Measurements from ENCODE around the gene GRK4.

The GRK4 gene

GRCh38 chr4:3046162-3046561, 82.8 kb downstream of the GRK4 start:
- Histone ChIP-seq H3K4me1 (ENCODE audit: control insufficient read depth, insufficient read depth, low read length) (no peaks in the 10 kb centered on the region), H3K4me3 (ENCODE audit: low read depth, low read length) (no peak overlapping the region), H3K27ac (ENCODE audit: extremely low read depth, low read depth, low read length) (no peak overlapping the region), H3K9me3 (ENCODE audit: control insufficient read depth, insufficient read depth, low read depth, low read length) (no peaks in the 10 kb centered on the region), H3K36me3 (ENCODE audit: control insufficient read depth in 2 of 2, insufficient read depth in 1 of 2, low read length in 2 of 2) (no peaks in the 10 kb centered on the region)
- TF ChIP-seq ZNF16 (tag by site-specific recombination; IDR thresholded peaks at IDR 0.05; ENCODE audit: low read depth) (no peak), ZNF571 (tag by site-specific recombination; IDR thresholded peaks at IDR 0.05) (no peak), ZBTB7A (tag by site-specific recombination; IDR thresholded peaks at IDR 0.05; ENCODE audit: low read depth) (no peak), GLIS1 (tag by site-specific recombination; IDR thresholded peaks at IDR 0.05) (no peak), SP2 (tag by site-specific recombination; IDR thresholded peaks at IDR 0.05) (no peak), KLF1 (tag by site-specific recombination; IDR thresholded peaks at IDR 0.05) (no peak), ZNF221 (tag by site-specific recombination; IDR thresholded peaks at IDR 0.05; ENCODE audit: borderline replicate concordance) (no peak), HIC1 (tag by site-specific recombination; IDR thresholded peaks at IDR 0.05) (no peak), ZNF423 (tag by site-specific recombination; IDR thresholded peaks at IDR 0.05) (no peak), ZNF394 (tag by site-specific recombination; IDR thresholded peaks at IDR 0.05; ENCODE audit: borderline replicate concordance) (no peak), ZNF529 (tag by site-specific recombination; IDR thresholded peaks at IDR 0.05; ENCODE audit: insufficient replicate concordance) (no peak), ZNF416 (tag by site-specific recombination; IDR thresholded peaks at IDR 0.05) (no peak), ELK4 (IDR thresholded peaks at IDR 0.05; ENCODE audit: borderline replicate concordance, low read depth, low read length) (no peak), ZNF518A (tag by site-specific recombination; conservative IDR thresholded peaks at IDR 0.05; ENCODE audit: low read depth) (no peak), WT1 (tag by site-specific recombination; IDR thresholded peaks at IDR 0.05) (no peak), HOXC10 (CRISPR knock-in tag; IDR thresholded peaks at IDR 0.05) (no peak)
- TF ChIP-seq, protein P1, sequence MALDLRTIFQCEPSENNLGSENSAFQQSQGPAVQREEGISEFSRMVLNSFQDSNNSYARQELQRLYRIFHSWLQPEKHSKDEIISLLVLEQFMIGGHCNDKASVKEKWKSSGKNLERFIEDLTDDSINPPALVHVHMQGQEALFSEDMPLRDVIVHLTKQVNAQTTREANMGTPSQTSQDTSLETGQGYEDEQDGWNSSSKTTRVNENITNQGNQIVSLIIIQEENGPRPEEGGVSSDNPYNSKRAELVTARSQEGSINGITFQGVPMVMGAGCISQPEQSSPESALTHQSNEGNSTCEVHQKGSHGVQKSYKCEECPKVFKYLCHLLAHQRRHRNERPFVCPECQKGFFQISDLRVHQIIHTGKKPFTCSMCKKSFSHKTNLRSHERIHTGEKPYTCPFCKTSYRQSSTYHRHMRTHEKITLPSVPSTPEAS (tag by site-specific recombination; IDR thresholded peaks at IDR 0.05): no peak
- TF ChIP-seq, protein P2, sequence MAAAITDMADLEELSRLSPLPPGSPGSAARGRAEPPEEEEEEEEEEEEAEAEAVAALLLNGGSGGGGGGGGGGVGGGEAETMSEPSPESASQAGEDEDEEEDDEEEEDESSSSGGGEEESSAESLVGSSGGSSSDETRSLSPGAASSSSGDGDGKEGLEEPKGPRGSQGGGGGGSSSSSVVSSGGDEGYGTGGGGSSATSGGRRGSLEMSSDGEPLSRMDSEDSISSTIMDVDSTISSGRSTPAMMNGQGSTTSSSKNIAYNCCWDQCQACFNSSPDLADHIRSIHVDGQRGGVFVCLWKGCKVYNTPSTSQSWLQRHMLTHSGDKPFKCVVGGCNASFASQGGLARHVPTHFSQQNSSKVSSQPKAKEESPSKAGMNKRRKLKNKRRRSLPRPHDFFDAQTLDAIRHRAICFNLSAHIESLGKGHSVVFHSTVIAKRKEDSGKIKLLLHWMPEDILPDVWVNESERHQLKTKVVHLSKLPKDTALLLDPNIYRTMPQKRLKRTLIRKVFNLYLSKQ (tag by site-specific recombination; IDR thresholded peaks at IDR 0.05; ENCODE audit: borderline replicate concordance): no peak
- TF ChIP-seq, protein P3, sequence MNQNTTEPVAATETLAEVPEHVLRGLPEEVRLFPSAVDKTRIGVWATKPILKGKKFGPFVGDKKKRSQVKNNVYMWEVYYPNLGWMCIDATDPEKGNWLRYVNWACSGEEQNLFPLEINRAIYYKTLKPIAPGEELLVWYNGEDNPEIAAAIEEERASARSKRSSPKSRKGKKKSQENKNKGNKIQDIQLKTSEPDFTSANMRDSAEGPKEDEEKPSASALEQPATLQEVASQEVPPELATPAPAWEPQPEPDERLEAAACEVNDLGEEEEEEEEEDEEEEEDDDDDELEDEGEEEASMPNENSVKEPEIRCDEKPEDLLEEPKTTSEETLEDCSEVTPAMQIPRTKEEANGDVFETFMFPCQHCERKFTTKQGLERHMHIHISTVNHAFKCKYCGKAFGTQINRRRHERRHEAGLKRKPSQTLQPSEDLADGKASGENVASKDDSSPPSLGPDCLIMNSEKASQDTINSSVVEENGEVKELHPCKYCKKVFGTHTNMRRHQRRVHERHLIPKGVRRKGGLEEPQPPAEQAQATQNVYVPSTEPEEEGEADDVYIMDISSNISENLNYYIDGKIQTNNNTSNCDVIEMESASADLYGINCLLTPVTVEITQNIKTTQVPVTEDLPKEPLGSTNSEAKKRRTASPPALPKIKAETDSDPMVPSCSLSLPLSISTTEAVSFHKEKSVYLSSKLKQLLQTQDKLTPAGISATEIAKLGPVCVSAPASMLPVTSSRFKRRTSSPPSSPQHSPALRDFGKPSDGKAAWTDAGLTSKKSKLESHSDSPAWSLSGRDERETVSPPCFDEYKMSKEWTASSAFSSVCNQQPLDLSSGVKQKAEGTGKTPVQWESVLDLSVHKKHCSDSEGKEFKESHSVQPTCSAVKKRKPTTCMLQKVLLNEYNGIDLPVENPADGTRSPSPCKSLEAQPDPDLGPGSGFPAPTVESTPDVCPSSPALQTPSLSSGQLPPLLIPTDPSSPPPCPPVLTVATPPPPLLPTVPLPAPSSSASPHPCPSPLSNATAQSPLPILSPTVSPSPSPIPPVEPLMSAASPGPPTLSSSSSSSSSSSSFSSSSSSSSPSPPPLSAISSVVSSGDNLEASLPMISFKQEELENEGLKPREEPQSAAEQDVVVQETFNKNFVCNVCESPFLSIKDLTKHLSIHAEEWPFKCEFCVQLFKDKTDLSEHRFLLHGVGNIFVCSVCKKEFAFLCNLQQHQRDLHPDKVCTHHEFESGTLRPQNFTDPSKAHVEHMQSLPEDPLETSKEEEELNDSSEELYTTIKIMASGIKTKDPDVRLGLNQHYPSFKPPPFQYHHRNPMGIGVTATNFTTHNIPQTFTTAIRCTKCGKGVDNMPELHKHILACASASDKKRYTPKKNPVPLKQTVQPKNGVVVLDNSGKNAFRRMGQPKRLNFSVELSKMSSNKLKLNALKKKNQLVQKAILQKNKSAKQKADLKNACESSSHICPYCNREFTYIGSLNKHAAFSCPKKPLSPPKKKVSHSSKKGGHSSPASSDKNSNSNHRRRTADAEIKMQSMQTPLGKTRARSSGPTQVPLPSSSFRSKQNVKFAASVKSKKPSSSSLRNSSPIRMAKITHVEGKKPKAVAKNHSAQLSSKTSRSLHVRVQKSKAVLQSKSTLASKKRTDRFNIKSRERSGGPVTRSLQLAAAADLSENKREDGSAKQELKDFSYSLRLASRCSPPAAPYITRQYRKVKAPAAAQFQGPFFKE (tag by site-specific recombination; IDR thresholded peaks at IDR 0.05; ENCODE audit: borderline replicate concordance): no peak
- ChIA-PET POLR2A (no interaction called here), CTCF (interaction anchor here (0.7 to 1.4 kb wide), 3 partner anchors 59 to 82 kb away, joined by 3 to 4 read pairs (median 3); no protein-coding TSS in a partner anchor)

Data from HEK293 (cell line).